ENCODE measurements around the gene CIAO1.
"Not testable (repeated sequence)": the region's sequence is repeated elsewhere in the genome, so short reads cannot be mapped to it uniquely, and the experiment has no call there.

CIAO1 gene

GRCh38 chr2:96291751-96292150 lies 25.7 kb downstream of the CIAO1 start:
- Mint-ChIP-seq H3K36me3 (peaks cover 67% of the 10 kb centered on the region), H3K4me1 (peaks cover 7% of the 10 kb centered on the region), H3K4me3 (no peak overlapping the region), H3K9me3 (no peaks in the 10 kb centered on the region), H3K27ac (no peak overlapping the region), H3K27me3 (no peaks in the 10 kb centered on the region)
- ATAC-seq, result no peak

- H3K4me3 Mint-ChIP-seq, H3K27ac Mint-ChIP-seq, H3K27me3 Mint-ChIP-seq, H3K4me1 Mint-ChIP-seq, ATAC-seq, H3K9me3 Mint-ChIP-seq: not testable (repeated sequence)
- H3K36me3 Mint-ChIP-seq, result peaks cover 64% of the 10 kb centered on the region
Observed at GRCh38 chr2:96294271-96294670, 28.2 kb downstream of the CIAO1 start.

GRCh38 chr2:96296925-96297324 lies 30.9 kb downstream of the CIAO1 start:
- Mint-ChIP-seq H3K27me3 (no peaks in the 10 kb centered on the region), H3K9me3 (no peaks in the 10 kb centered on the region), H3K4me1 (peaks cover 5% of the 10 kb centered on the region), H3K36me3 (peaks cover 61% of the 10 kb centered on the region), H3K27ac (no peak overlapping the region), H3K4me3 (no peak overlapping the region)
- no peak for ATAC-seq

GRCh38 chr2:96301865-96302264 lies 35.8 kb downstream of the CIAO1 start:
- H3K27me3 Mint-ChIP-seq, result no peaks in the 10 kb centered on the region
- peaks cover 71% of the 10 kb centered on the region for H3K36me3 Mint-ChIP-seq
- H3K4me1 Mint-ChIP-seq, result peaks cover 45% of the 10 kb centered on the region
- ATAC-seq, result no peak
- H3K27ac Mint-ChIP-seq, result peak overlapping the region; percentile 40
- H3K9me3 Mint-ChIP-seq, result no peaks in the 10 kb centered on the region
- no peak overlapping the region for H3K4me3 Mint-ChIP-seq

- H3K4me1 Mint-ChIP-seq, result peaks cover 45% of the 10 kb centered on the region
- no peak for ATAC-seq
- no peaks in the 10 kb centered on the region for H3K9me3 Mint-ChIP-seq
- no peaks in the 10 kb centered on the region for H3K27me3 Mint-ChIP-seq
- peak overlapping the region; percentile 98 for H3K27ac Mint-ChIP-seq
- H3K4me3 Mint-ChIP-seq, result peak overlapping the region; percentile 99
- H3K36me3 Mint-ChIP-seq, result peaks cover 45% of the 10 kb centered on the region
Observed at GRCh38 chr2:96304606-96305005, 38.6 kb downstream of the CIAO1 start.

GRCh38 chr2:96305091-96305978 lies 39.3 kb downstream of the CIAO1 start, which contains the start of gene SNRNP200:
Gene SNRNP200, minus strand, starts transcription at chr2:96305546. Its CDS starts 109 bp downstream, at chr2:96305437.
- Mint-ChIP-seq H3K4me1 (peaks cover 45% of the 10 kb centered on the region), H3K36me3 (peaks cover 43% of the 10 kb centered on the region), H3K9me3 (no peaks in the 10 kb centered on the region), H3K4me3 (peak within 1 kb of the TSS; percentile 99), H3K27ac (peak within 1 kb of the TSS; percentile 98), H3K27me3 (no peaks in the 10 kb centered on the region)
- peak; percentile 99 for ATAC-seq

GRCh38 chr2:96305979-96306308 lies 39.9 kb downstream of the CIAO1 start:
- Mint-ChIP-seq H3K4me1 (peaks cover 45% of the 10 kb centered on the region), H3K27ac (peak overlapping the region; percentile 98), H3K4me3 (peak overlapping the region; percentile 99), H3K9me3 (no peaks in the 10 kb centered on the region), H3K27me3 (no peaks in the 10 kb centered on the region), H3K36me3 (peaks cover 40% of the 10 kb centered on the region)
- peak; percentile 9 for ATAC-seq

- peaks cover 45% of the 10 kb centered on the region for H3K4me1 Mint-ChIP-seq
- H3K27me3 Mint-ChIP-seq, result no peaks in the 10 kb centered on the region
Observed at GRCh38 chr2:96306370-96306769, 40.3 kb downstream of the CIAO1 start.

GRCh38 chr2:96308248-96308647 lies 42.2 kb downstream of the CIAO1 start:
- Mint-ChIP-seq H3K4me1 (peaks cover 36% of the 10 kb centered on the region), H3K36me3 (peaks cover 17% of the 10 kb centered on the region), H3K9me3 (no peaks in the 10 kb centered on the region), H3K27me3 (no peaks in the 10 kb centered on the region), H3K27ac (no peak overlapping the region), H3K4me3 (no peak overlapping the region)
- no peak for ATAC-seq

More at GRCh38 chr2:96306370-96306769, 40.3 kb downstream of the CIAO1 start:
- H3K27ac Mint-ChIP-seq, result peak overlapping the region; percentile 98
- no peaks in the 10 kb centered on the region for H3K9me3 Mint-ChIP-seq
- no peak for ATAC-seq
- peaks cover 36% of the 10 kb centered on the region for H3K36me3 Mint-ChIP-seq
- H3K4me3 Mint-ChIP-seq, result peak overlapping the region; percentile 99

GRCh38 chr2:96315005-96315399 lies 49.0 kb downstream of the CIAO1 start:
- no peaks in the 10 kb centered on the region for H3K27me3 Mint-ChIP-seq
- peak overlapping the region; percentile 55 for H3K27ac Mint-ChIP-seq
- no peak for ATAC-seq
- no peaks in the 10 kb centered on the region for H3K9me3 Mint-ChIP-seq
- H3K4me1 Mint-ChIP-seq, result peaks cover 30% of the 10 kb centered on the region
- no peak overlapping the region for H3K4me3 Mint-ChIP-seq
- H3K36me3 Mint-ChIP-seq, result no peaks in the 10 kb centered on the region

- H3K9me3 Mint-ChIP-seq, result no peaks in the 10 kb centered on the region
- no peaks in the 10 kb centered on the region for H3K27me3 Mint-ChIP-seq
- H3K36me3 Mint-ChIP-seq, result no peaks in the 10 kb centered on the region
- H3K4me1 Mint-ChIP-seq, result peaks cover 35% of the 10 kb centered on the region
- peak; percentile 46 for ATAC-seq
- peak overlapping the region; percentile 55 for H3K27ac Mint-ChIP-seq
- peak overlapping the region; percentile 26 for H3K4me3 Mint-ChIP-seq
Observed at GRCh38 chr2:96315400-96316071, 49.5 kb downstream of the CIAO1 start.

- H3K4me3 Mint-ChIP-seq, result no peak overlapping the region
- H3K9me3 Mint-ChIP-seq, result no peaks in the 10 kb centered on the region
- H3K36me3 Mint-ChIP-seq, result no peaks in the 10 kb centered on the region
- no peak overlapping the region for H3K27ac Mint-ChIP-seq
- no peaks in the 10 kb centered on the region for H3K27me3 Mint-ChIP-seq
- H3K4me1 Mint-ChIP-seq, result peaks cover 36% of the 10 kb centered on the region
- ATAC-seq, result no peak
Observed at GRCh38 chr2:96316999-96317398, 51.0 kb downstream of the CIAO1 start.

GRCh38 chr2:96317584-96317997 lies 51.6 kb downstream of the CIAO1 start:
- H3K4me1 Mint-ChIP-seq, result peaks cover 33% of the 10 kb centered on the region
- H3K27ac Mint-ChIP-seq, result no peak overlapping the region
- H3K4me3 Mint-ChIP-seq, result no peak overlapping the region
- H3K9me3 Mint-ChIP-seq, result no peaks in the 10 kb centered on the region
- H3K36me3 Mint-ChIP-seq, result no peaks in the 10 kb centered on the region
- no peaks in the 10 kb centered on the region for H3K27me3 Mint-ChIP-seq
- no peak for ATAC-seq

GRCh38 chr2:96318723-96319122 lies 52.7 kb downstream of the CIAO1 start:
- no peaks in the 10 kb centered on the region for H3K27me3 Mint-ChIP-seq
- H3K9me3 Mint-ChIP-seq, result no peaks in the 10 kb centered on the region
- H3K36me3 Mint-ChIP-seq, result no peaks in the 10 kb centered on the region
- peaks cover 39% of the 10 kb centered on the region for H3K4me1 Mint-ChIP-seq
- H3K27ac Mint-ChIP-seq, result no peak overlapping the region
- H3K4me3 Mint-ChIP-seq, result no peak overlapping the region
- no peak for ATAC-seq

GRCh38 chr2:96319396-96319795 lies 53.4 kb downstream of the CIAO1 start:
- ATAC-seq, result no peak
- no peak overlapping the region for H3K4me3 Mint-ChIP-seq
- no peaks in the 10 kb centered on the region for H3K27me3 Mint-ChIP-seq
- no peaks in the 10 kb centered on the region for H3K36me3 Mint-ChIP-seq
- no peak overlapping the region for H3K27ac Mint-ChIP-seq
- H3K9me3 Mint-ChIP-seq, result no peaks in the 10 kb centered on the region
- peaks cover 40% of the 10 kb centered on the region for H3K4me1 Mint-ChIP-seq

GRCh38 chr2:96320326-96320725 lies 54.3 kb downstream of the CIAO1 start:
- peak overlapping the region; percentile 90 for H3K27ac Mint-ChIP-seq
- no peaks in the 10 kb centered on the region for H3K27me3 Mint-ChIP-seq
- ATAC-seq, result no peak
- H3K4me3 Mint-ChIP-seq, result peak overlapping the region; percentile 96
- H3K36me3 Mint-ChIP-seq, result no peaks in the 10 kb centered on the region
- peaks cover 50% of the 10 kb centered on the region for H3K4me1 Mint-ChIP-seq
- no peaks in the 10 kb centered on the region for H3K9me3 Mint-ChIP-seq

Data from stimulated activated memory B cell treated with anti-CD40 and anti-IgM and Interleukin-4, amounts not matched to agents 10 μg/mL and 1 μg/mL and 100 μg/mL, for 72 hours (primary cell).